HepG2 (cell line): Measurements from ENCODE around the gene ACOT6. TPM values are rescaled to one million over a fixed set of nuclear protein-coding genes. Genes with fewer than 3 reads are reported as not detected.
A peak's percentile ranks its signal among the peaks of the same experiment; 100 is the strongest.

Source experiments
- AHR ChIP-seq: IDR thresholded peaks from 2 replicates; pipeline ENCODE4 v1.6.1; 2018; ENCODE audit warnings: missing genetic modification reagents, missing compliant biosample characterization
- CERS6 ChIP-seq: sonication (generic); formaldehyde crosslinking; IDR thresholded peaks from 2 replicates; pipeline ENCODE4 v1.5.0; 2020; ENCODE audit warnings: missing genetic modification reagents
- GABPB1 ChIP-seq: IDR thresholded peaks from 2 replicates; pipeline ENCODE4 v1.6.1; 2016; ENCODE audit warnings: mild to moderate bottlenecking, missing genetic modification reagents, moderate library complexity, missing compliant biosample characterization
- GFI1 ChIP-seq: sonication (generic); formaldehyde crosslinking; IDR thresholded peaks from 2 replicates; pipeline ENCODE4 v1.5.0; 2020; ENCODE audit warnings: missing genetic modification reagents, mild to moderate bottlenecking, borderline replicate concordance
- HOXA3 ChIP-seq: sonication (generic); formaldehyde crosslinking; IDR thresholded peaks from 2 replicates; pipeline ENCODE4 v1.5.0; 2020; ENCODE audit warnings: missing genetic modification reagents
- MTA3 ChIP-seq: sonication (generic); formaldehyde crosslinking; IDR thresholded peaks from 2 replicates; pipeline ENCODE4 v1.4.0; 2020; ENCODE audit warnings: missing genetic modification reagents
- NFAT5 ChIP-seq: sonication (generic); formaldehyde crosslinking; IDR thresholded peaks from 2 replicates; pipeline ENCODE4 v1.4.0; 2020; ENCODE audit warnings: missing genetic modification reagents
- NFE2L1 ChIP-seq: sonication (generic); formaldehyde crosslinking; IDR thresholded peaks from 2 replicates; pipeline ENCODE4 v1.4.0; 2020; ENCODE audit warnings: missing genetic modification reagents, mild to moderate bottlenecking, borderline replicate concordance
- NFE2L2 ChIP-seq: fragments of 150-350 bp; IDR thresholded peaks from 2 replicates; pipeline ENCODE4 v1.6.1; 2014; ENCODE audit warnings: low read length
- NFIB ChIP-seq: sonication (generic); formaldehyde crosslinking; IDR thresholded peaks from 2 replicates; pipeline ENCODE4 v1.9.0; 2021; ENCODE audit warnings: missing genetic modification reagents, mild to moderate bottlenecking, borderline replicate concordance
- NR2F2 ChIP-seq: IDR thresholded peaks from 2 replicates; pipeline ENCODE4 v1.6.1; 2012; ENCODE audit warnings: low read depth, inconsistent platforms, borderline replicate concordance
- POGZ ChIP-seq: sonication (generic); formaldehyde crosslinking; IDR thresholded peaks from 2 replicates; pipeline ENCODE4 v1.4.0; 2020; ENCODE audit warnings: mild to moderate bottlenecking, missing genetic modification reagents
- POLR2AphosphoS2 ChIP-seq: IDR thresholded peaks from 2 replicates; pipeline ENCODE4 v1.6.1; 2011; ENCODE audit warnings: low read depth, low read length, improper control_type of control experiment
- RAD21 ChIP-seq: fragments of 450-650 bp; formaldehyde crosslinking; IDR thresholded peaks from 2 replicates; pipeline ENCODE4 v1.5.0; 2020; ENCODE audit warnings: mild to moderate bottlenecking
- SP1 ChIP-seq, 2 experiments: fragments of 450-650 bp in 1 of 2; sonication (generic) in 1 of 2; formaldehyde crosslinking in 1 of 2; IDR thresholded peaks; 2 replicates each; pipeline versions ENCODE4 v1.4.0 to v1.6.1; 2016 to 2020; ENCODE audit warnings: missing genetic modification reagents in 1 of 2
- TFDP2 ChIP-seq: sonication (generic); formaldehyde crosslinking; IDR thresholded peaks from 2 replicates; pipeline ENCODE4 v1.4.0; 2020; ENCODE audit warnings: missing genetic modification reagents
- XRCC5 ChIP-seq: fragments of 200-400 bp; formaldehyde crosslinking; optimal IDR thresholded peaks from 2 replicates; pipeline ENCODE3; 2017; ENCODE audit warnings: mild to moderate bottlenecking, low read length
- ZBTB33 ChIP-seq: sonication (generic); formaldehyde crosslinking; IDR thresholded peaks from 2 replicates; pipeline ENCODE4 v1.4.0; 2020; ENCODE audit warnings: missing genetic modification reagents
- ZFP82 ChIP-seq: sonication (generic); formaldehyde crosslinking; IDR thresholded peaks from 2 replicates; pipeline ENCODE4 v1.5.1; 2020; ENCODE audit warnings: mild to moderate bottlenecking, missing genetic modification reagents, borderline replicate concordance
- ZNF33B ChIP-seq: sonication (generic); formaldehyde crosslinking; IDR thresholded peaks from 2 replicates; pipeline ENCODE4 v1.5.1; 2020; ENCODE audit warnings: mild to moderate bottlenecking, missing genetic modification reagents
- ZNF879 ChIP-seq: sonication (generic); formaldehyde crosslinking; IDR thresholded peaks from 2 replicates; pipeline ENCODE4 v1.8.1; 2023; ENCODE audit warnings: missing genetic modification reagents
- ZZZ3 ChIP-seq: sonication (generic); formaldehyde crosslinking; IDR thresholded peaks from 2 replicates; pipeline ENCODE4 v1.4.0; 2020; ENCODE audit warnings: missing genetic modification reagents, mild to moderate bottlenecking, borderline replicate concordance
- polyA plus RNA-seq, 8 experiments: library from polyadenylated mRNA; depleted of rRNA in 3 of 8; stranded (reverse) in 7 of 8; unstranded in 1 of 8; fragments of >200 nt; fragmentation: Illumina TruSeq in 4 of 8; extraction: Trizol in 4 of 8; gene quantifications; 2 replicates each; pipeline versions ENCODE4 v1.2.1 to v1.2.3, GENCODE V29; 2011 to 2016; ENCODE audit warnings: low read depth in 4 of 8, missing spikeins in 1 of 8, mixed read lengths in 1 of 8; ENCODE audit not compliant: insufficient read depth in 1 of 8
- total RNA-seq, 5 experiments: library from RNA; depleted of rRNA; stranded (reverse); fragments of >200 nt; fragmentation: Illumina TruSeq; extraction: Trizol; gene quantifications; 2 replicates each; pipeline ENCODE4 v1.2.3, GENCODE V29; 2016; ENCODE audit warnings: low read depth in 1 of 5

The ACOT6 gene
- total and polyA plus RNA-seq, 2 of the 13 experiments (the other 11 are each of a cell fraction or from before 2014, with no cell fraction given) = 0.15 to 0.27 TPM

DNA sequence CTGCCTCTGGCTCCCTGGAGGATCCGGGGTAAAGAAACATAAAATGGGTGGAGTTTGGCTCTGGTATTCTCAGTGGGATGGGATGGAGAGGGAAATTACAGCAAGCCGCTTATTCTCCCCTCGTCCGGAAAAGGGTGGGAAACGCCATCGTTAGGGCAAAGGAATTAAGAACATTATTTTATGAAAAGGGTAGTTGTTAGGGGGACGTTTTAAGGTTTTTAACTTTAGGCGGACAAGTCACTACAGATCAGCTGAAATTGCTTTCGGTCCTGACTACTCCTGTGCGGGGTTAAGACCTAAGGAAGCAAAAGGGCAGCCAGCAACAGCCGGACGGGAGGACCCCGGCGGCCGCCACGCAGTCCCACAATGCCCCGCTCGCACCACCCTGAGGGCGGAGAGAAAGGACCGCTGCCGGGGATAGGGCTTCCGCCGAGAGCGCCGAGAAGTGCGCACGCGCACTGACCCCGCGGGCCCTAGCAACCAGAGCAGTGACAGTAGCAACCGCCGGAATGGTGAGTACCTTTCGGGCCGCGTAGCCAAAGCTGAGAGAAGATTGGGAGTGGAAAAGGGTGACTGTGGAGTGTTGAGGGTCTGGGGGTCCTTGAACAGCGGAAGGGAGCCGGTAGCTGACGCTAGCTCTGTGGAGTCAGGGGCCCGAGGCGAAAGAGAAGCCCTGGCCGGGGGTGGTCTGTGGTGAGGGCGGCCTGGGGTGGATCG, 32.4 kb downstream of the ACOT6 start, which contains the start of gene DNAL1 (continued):
- TF ChIP-seq NFE2L1 (CRISPR knock-in tag) = no peak
- peak; percentile 76; the same call in 1 of the 2 replicates for TF ChIP-seq HOXA3 (CRISPR knock-in tag)
- no peak for TF ChIP-seq NFIB (CRISPR knock-in tag)
- TF ChIP-seq NFAT5 = no peak
- no peak for TF ChIP-seq MTA3 (CRISPR knock-in tag)
- peak; percentile 13; the same call in 1 of the 2 replicates for TF ChIP-seq NR2F2
- no peak for TF ChIP-seq RAD21 (CRISPR knock-in tag)
- TF ChIP-seq ZZZ3 = no peak
- TF ChIP-seq GFI1 (CRISPR knock-in tag) = peak; percentile 49; the same call in 1 of the 2 replicates
- TF ChIP-seq GABPB1 (CRISPR knock-in tag) = peak; percentile 91
- no peak for TF ChIP-seq ZNF879 (CRISPR knock-in tag)
- no peak for TF ChIP-seq NFE2L2
- no peak for TF ChIP-seq SP1 (IDR thresholded peaks at IDR 0.05)
- 0 out of 2 replicates have a peak, but pooled peaks have one; percentile 20 for TF ChIP-seq SP1 (CRISPR knock-in tag; IDR thresholded peaks at IDR 0.05)
- TF ChIP-seq ZFP82 = no peak
- TF ChIP-seq POGZ (CRISPR knock-in tag) = no peak
- peak; percentile 56; the same call in 1 of the 2 replicates for TF ChIP-seq ZNF33B
- TF ChIP-seq CERS6 = no peak
- peak; percentile 35 for TF ChIP-seq XRCC5
- TF ChIP-seq TFDP2 (CRISPR knock-in tag) = no peak
- TF ChIP-seq POLR2AphosphoS2 = no peak
- no peak for TF ChIP-seq ZBTB33 (CRISPR knock-in tag)
- no peak for TF ChIP-seq AHR (CRISPR knock-in tag)
